HepG2 (cell line): ENCODE measurements around the gene CIT. TPM values are rescaled to one million over a fixed set of nuclear protein-coding genes. Genes with fewer than 3 reads are reported as not detected.
A peak's percentile ranks its signal among the peaks of the same experiment; 100 is the strongest.

Experiments used
- ATAC-seq: fragments of 200-7000 bp; cut with Tn5 transposase; 3 replicates; pipeline ENCODE4 v1.9.1; 2020; ENCODE audit warnings: mild to moderate bottlenecking, moderate library complexity
- BruUV-seq: library from RNA; stranded (reverse); fragments of 400-500 nt; replicated peaks from 2 replicates; lab custom pipeline; 2021; lab: Mats Ljungman, UMichigan
- CTCF ChIA-PET: fragments of 300-600 bp; formaldehyde crosslinking; extraction: SDS; loops from one replicate; lab custom pipeline; 2021; ENCODE audit warnings: low total read pairs, inconsistent platforms, low intra/inter-chr PET ratio; lab: Yijun Ruan, JAX
- POLR2A ChIA-PET: fragments of 350-600 bp; sonication (Branson Sonifier 250); formaldehyde crosslinking; loops from one replicate; lab custom pipeline; 2020; ENCODE audit warnings: antibody characterized with exemption, inconsistent platforms; lab: Yijun Ruan, JAX
- DNase-seq: peaks from one replicate; pipeline ENCODE4 v3.0.0-alpha.2; 2015; ENCODE audit warnings: low spot score
- FAIRE-seq: peaks from 3 replicates; lab custom pipeline; 2011; peaks lifted over from hg19 to GRCh38; lab: Jason Lieb, UNC
- H2AFZ ChIP-seq: one replicate; pipeline ENCODE4 v1.6.1; 2011; ENCODE audit warnings: low read length, inconsistent platforms
- H3K27ac ChIP-seq: fragments of 300-600 bp; 3 replicates; pipeline ENCODE4 v1.8.0; 2011; ENCODE audit warnings: mixed run types, mild to moderate bottlenecking, mixed read lengths, low read length, inconsistent platforms; ENCODE audit not compliant: insufficient read depth; ENCODE audit errors: extremely low read length
- H3K27me3 ChIP-seq, 2 experiments: fragments of 200-600 bp in 1 of 2; 2 replicates in 1 of 2; 3 replicates in 1 of 2; pipeline versions ENCODE4 v1.6.0 to v1.8.0; 2011; ENCODE audit warnings: low read length in 2 of 2, mild to moderate bottlenecking in 2 of 2, moderate library complexity in 2 of 2, inconsistent platforms in 1 of 2; ENCODE audit not compliant: insufficient read depth in 2 of 2, control insufficient read depth in 1 of 2
- H3K36me3 ChIP-seq, 2 experiments: fragments of 200-600 bp in 1 of 2; replicated peaks in 1 of 2; 2 replicates in 1 of 2; 3 replicates in 1 of 2; pipeline versions ENCODE4 v1.5.1 to v1.8.0; 2011; ENCODE audit warnings: low read length in 2 of 2, inconsistent platforms in 1 of 2; ENCODE audit not compliant: insufficient read depth in 2 of 2, control insufficient read depth in 1 of 2
- H3K4me1 ChIP-seq: 2 replicates; pipeline ENCODE4 v1.5.1; 2012; ENCODE audit warnings: low read length, inconsistent platforms; ENCODE audit not compliant: insufficient read depth
- H3K4me2 ChIP-seq: 2 replicates; pipeline ENCODE4 v1.6.0; 2011; ENCODE audit warnings: low read depth, low read length, inconsistent platforms
- H3K4me3 ChIP-seq, 3 experiments: fragments of 200-600 bp in 1 of 3; sonication (generic), shearing (Covaris generic) in 1 of 3; replicated peaks in 1 of 3; 2 replicates each; pipeline ENCODE4 v1.5.1; 2011 to 2016; ENCODE audit warnings: low read length in 3 of 3, inconsistent platforms in 2 of 3, low read depth in 2 of 3, mild to moderate bottlenecking in 2 of 3, control low read depth in 1 of 3, mixed read lengths in 1 of 3; ENCODE audit not compliant: insufficient read depth in 1 of 3
- H3K79me2 ChIP-seq: one replicate; pipeline ENCODE4 v1.6.1; 2011; ENCODE audit warnings: low read length, inconsistent platforms; ENCODE audit not compliant: insufficient read depth
- H3K9ac ChIP-seq: 2 replicates; pipeline ENCODE4 v1.6.0; 2011; ENCODE audit warnings: mild to moderate bottlenecking, low read depth, low read length, inconsistent platforms; ENCODE audit not compliant: insufficient read depth
- H3K9me3 ChIP-seq: 2 replicates; pipeline ENCODE4 v1.5.1; 2012; ENCODE audit warnings: mild to moderate bottlenecking, low read length
- H4K20me1 ChIP-seq: 2 replicates; pipeline ENCODE4 v1.6.0; 2011; ENCODE audit warnings: inconsistent platforms, mild to moderate bottlenecking, low read length, moderate library complexity; ENCODE audit not compliant: insufficient read depth
- ATM ChIP-seq: fragments of 450-650 bp; IDR thresholded peaks from 2 replicates; pipeline ENCODE4 v1.7.1; 2017; ENCODE audit warnings: mild to moderate bottlenecking, borderline replicate concordance
- BATF2 ChIP-seq: sonication (generic); formaldehyde crosslinking; IDR thresholded peaks from 2 replicates; pipeline ENCODE4 v1.8.0; 2022; ENCODE audit warnings: mild to moderate bottlenecking, missing genetic modification reagents, moderate library complexity
- ETV6 ChIP-seq: sonication (generic); formaldehyde crosslinking; conservative IDR thresholded peaks from 2 replicates; pipeline ENCODE4 v1.4.0; 2020; ENCODE audit warnings: missing genetic modification reagents
- JUN ChIP-seq: sonication (generic); formaldehyde crosslinking; IDR thresholded peaks from 2 replicates; pipeline ENCODE4 v1.4.0; 2020; ENCODE audit warnings: mild to moderate bottlenecking, missing genetic modification reagents
- MAZ ChIP-seq, 2 experiments: sonication (generic) in 1 of 2; formaldehyde crosslinking in 1 of 2; IDR thresholded peaks; 2 replicates each; pipeline versions ENCODE4 v1.5.0 to v1.6.1; 2012 to 2020; ENCODE audit warnings: low read depth in 2 of 2, mild to moderate bottlenecking in 2 of 2, borderline replicate concordance in 1 of 2, improper control_type of control experiment in 1 of 2, low read length in 1 of 2, missing genetic modification reagents in 1 of 2, moderate library complexity in 1 of 2
- NFIC ChIP-seq: IDR thresholded peaks from 2 replicates; pipeline ENCODE4 v1.6.1; 2012; ENCODE audit warnings: mild to moderate bottlenecking, low read length, inconsistent platforms
- NONO ChIP-seq, 2 experiments: fragments of 450-650 bp in 1 of 2; sonication (generic) in 1 of 2; formaldehyde crosslinking in 1 of 2; IDR thresholded peaks in 1 of 2; conservative IDR thresholded peaks in 1 of 2; 2 replicates each; pipeline versions ENCODE4 v1.6.1 to v1.8.0; 2017 to 2022; ENCODE audit warnings: mild to moderate bottlenecking in 1 of 2, missing genetic modification reagents in 1 of 2, moderate library complexity in 1 of 2
- ZFP1 ChIP-seq: IDR thresholded peaks from 2 replicates; pipeline ENCODE4 v1.6.1; 2016
- ZNF124 ChIP-seq: sonication (generic); formaldehyde crosslinking; IDR thresholded peaks from 2 replicates; pipeline ENCODE4 v1.4.0; 2020; ENCODE audit warnings: missing genetic modification reagents
- ZNF232 ChIP-seq: sonication (generic); formaldehyde crosslinking; IDR thresholded peaks from 2 replicates; pipeline ENCODE4 v1.4.0; 2020; ENCODE audit warnings: missing genetic modification reagents, borderline replicate concordance
- ZNF256 ChIP-seq: sonication (generic); formaldehyde crosslinking; conservative IDR thresholded peaks from 2 replicates; pipeline ENCODE4 v1.4.0; 2020; ENCODE audit warnings: missing genetic modification reagents
- ZNF468 ChIP-seq: sonication (generic); formaldehyde crosslinking; IDR thresholded peaks from 2 replicates; pipeline ENCODE4 v1.8.0; 2022; ENCODE audit warnings: mild to moderate bottlenecking, moderate library complexity, missing genetic modification reagents
- ZNF513 ChIP-seq: sonication (generic); formaldehyde crosslinking; conservative IDR thresholded peaks from 2 replicates; pipeline ENCODE4 v1.5.0; 2020; ENCODE audit warnings: missing genetic modification reagents
- ZNF850 ChIP-seq: sonication (generic); formaldehyde crosslinking; conservative IDR thresholded peaks from 2 replicates; pipeline ENCODE4 v1.9.0; 2021; ENCODE audit warnings: mild to moderate bottlenecking, missing genetic modification reagents
- ZSCAN20 ChIP-seq: sonication (generic); formaldehyde crosslinking; IDR thresholded peaks from 2 replicates; pipeline ENCODE4 v1.4.0; 2020; ENCODE audit warnings: missing genetic modification reagents, mild to moderate bottlenecking, borderline replicate concordance
- WGBS: methylation state at CpG from one replicate; pipeline ENCODE4 v1.1.6; 2017; ENCODE audit warnings: low lambda C conversion rate; 5-methylcytosine and 5-hydroxymethylcytosine counted together
- in situ Hi-C: cut with HindIII; loops from 2 replicates; pipeline ENCODE4 v1.10.0; 2017; ENCODE audit warnings: low pct_unique_long_range_greater_than_20kb; ENCODE audit not compliant: extremely low pct_ligation_motif_present
- intact Hi-C: fragments of 100-400 bp; cut with micrococcal nuclease; formaldehyde crosslinking; loops from one replicate; pipeline ENCODE4 v1.10.0; 2022; ENCODE audit not compliant: unreplicated experiment
- polyA plus RNA-seq, 8 experiments: library from polyadenylated mRNA; depleted of rRNA in 3 of 8; stranded (reverse) in 7 of 8; unstranded in 1 of 8; fragments of >200 nt; fragmentation: Illumina TruSeq in 4 of 8; extraction: Trizol in 4 of 8; gene quantifications; 2 replicates each; pipeline versions ENCODE4 v1.2.1 to v1.2.3, GENCODE V29; 2011 to 2016; ENCODE audit warnings: low read depth in 4 of 8, missing spikeins in 1 of 8, mixed read lengths in 1 of 8; ENCODE audit not compliant: insufficient read depth in 1 of 8
- total RNA-seq, 5 experiments: library from RNA; depleted of rRNA; stranded (reverse); fragments of >200 nt; fragmentation: Illumina TruSeq; extraction: Trizol; gene quantifications; 2 replicates each; pipeline ENCODE4 v1.2.3, GENCODE V29; 2016; ENCODE audit warnings: low read depth in 1 of 5

CIT gene
- total and polyA plus RNA-seq, 2 of the 13 experiments (the other 11 are each of a cell fraction or from before 2014, with no cell fraction given): 7.7 to 11.7 TPM

- FAIRE-seq (no peak), DNase-seq (no peak), ATAC-seq (no peak)
- Histone ChIP-seq H2AFZ (no peak overlapping the region), H3K9me3 (peaks cover 24% of the 10 kb centered on the region), H3K4me2 (no peak overlapping the region), H3K36me3 (peaks cover 4 to 43% of the 10 kb centered on the region in 2 experiments; a peak in 4 of 5 replicates)
- intact Hi-C loops: no loop called here
- in situ Hi-C loops: no loop called here
- TF ChIP-seq JUN (CRISPR knock-in tag) (no peak), ZFP1 (CRISPR knock-in tag) (peak; percentile 79; the same call in 1 of the 2 replicates)
- TF ChIP-seq, all 625 proteins: peak for 1
- WGBS: 97% methylated on average over 1 of the region's 1 CpG
- Histone ChIP-seq H3K4me3 (no peak overlapping the region), H4K20me1 (no peaks in the 10 kb centered on the region), H3K4me1 (no peaks in the 10 kb centered on the region), H3K27me3 (no peaks in the 10 kb centered on the region), H3K9ac (no peak overlapping the region), H3K27ac (no peak overlapping the region), H3K79me2 (no peaks in the 10 kb centered on the region)
- no TSS peak for BruUV-seq
- ChIA-PET CTCF (no interaction called here), POLR2A (no interaction called here)
Observed at GRCh38 chr12:119744900-119745606, 132.1 kb downstream of the CIT start.

GRCh38 chr12:119742700-119743099, 134.4 kb downstream of the CIT start:
- BruUV-seq: no TSS peak
- no peaks in the 10 kb centered on the region for H3K27me3 ChIP-seq
- no peak overlapping the region for H3K4me3 ChIP-seq
- no peak overlapping the region for H3K4me2 ChIP-seq
- no peak overlapping the region for H2AFZ ChIP-seq
- ChIA-PET POLR2A (no interaction called here), CTCF (no interaction called here)
- DNase-seq: no peak
- no peaks in the 10 kb centered on the region for H3K4me1 ChIP-seq
- no peak for ATAC-seq
- intact Hi-C loops (no loop called here), in situ Hi-C loops (no loop called here)
- no peak for FAIRE-seq
- H3K27ac ChIP-seq: no peak overlapping the region
- H3K36me3 ChIP-seq: peaks cover 1 to 26% of the 10 kb centered on the region in 2 experiments; a peak in 3 of 5 replicates
- no peaks in the 10 kb centered on the region for H4K20me1 ChIP-seq
- no peak for TF ChIP-seq ZSCAN20 (CRISPR knock-in tag)
- no peak for TF ChIP-seq ZNF850
- no peak for TF ChIP-seq NONO (IDR thresholded peaks at IDR 0.05)
- TF ChIP-seq NONO (CRISPR knock-in tag; conservative IDR thresholded peaks at IDR 0.05): no peak
- TF ChIP-seq ATM: no peak
- no peak for TF ChIP-seq ZNF468
- TF ChIP-seq NFIC: no peak
- TF ChIP-seq MAZ (IDR thresholded peaks at IDR 0.05; ENCODE audit: borderline replicate concordance, low read depth, low read length): no peak
- TF ChIP-seq MAZ (CRISPR knock-in tag; IDR thresholded peaks at IDR 0.05; ENCODE audit: low read depth): no peak
- TF ChIP-seq ZNF513: no peak
- no peak for TF ChIP-seq ZNF124 (CRISPR knock-in tag)
- no peak for TF ChIP-seq ETV6 (CRISPR knock-in tag)
- no peak for TF ChIP-seq ZNF256
- TF ChIP-seq ZNF232 (CRISPR knock-in tag): no peak
- TF ChIP-seq BATF2 (CRISPR knock-in tag): no peak
- no peaks in the 10 kb centered on the region for H3K79me2 ChIP-seq
- H3K9ac ChIP-seq: no peak overlapping the region
- peaks cover 24% of the 10 kb centered on the region for H3K9me3 ChIP-seq
- WGBS: 96% methylated on average over 3 of the region's 3 CpGs
